SK-N-SH (cell line): ENCODE data around the gene MEG3. TPM values are rescaled to one million over a fixed set of nuclear protein-coding genes. Genes with fewer than 3 reads are reported as not detected.

ENCODE experiments used
- CTCF ChIA-PET: fragments of 300-600, 350-600 bp; formaldehyde crosslinking; extraction: SDS; loops from one replicate; lab custom pipeline; 2021; lab: Yijun Ruan, JAX
- POLR2A ChIA-PET: fragments of 350-600 bp; sonication (Branson Sonifier 250); formaldehyde crosslinking; extraction: SDS; loops from one replicate; lab custom pipeline; 2020; ENCODE audit warnings: antibody characterized with exemption, inconsistent platforms; lab: Yijun Ruan, JAX
- DNase-seq: peaks from one replicate; pipeline ENCODE4 v3.0.0; 2012
- H2AFZ ChIP-seq: fragments of 200-600 bp; sonication (generic); 2 replicates; pipeline ENCODE4 v1.8.1; 2016; ENCODE audit warnings: antibody characterized with exemption, mild to moderate bottlenecking, low read depth
- H3F3A ChIP-seq: fragments of 200-600 bp; sonication (generic); replicated peaks from 2 replicates; pipeline ENCODE3; 2016; ENCODE audit warnings: antibody characterized with exemption, mild to moderate bottlenecking; ENCODE audit not compliant: insufficient read depth
- H3K27ac ChIP-seq, 2 experiments: fragments of 200-500 bp in 1 of 2; fragments of 200-600 bp in 1 of 2; sonication (Bioruptor generic) in 1 of 2; sonication (generic), shearing (Covaris generic) in 1 of 2; 2 replicates each; pipeline versions ENCODE4 v1.5.1 to v1.6.1; 2014 to 2016; ENCODE audit warnings: low read depth in 2 of 2, inconsistent platforms in 1 of 2, low read length in 1 of 2, mild to moderate bottlenecking in 1 of 2, mixed read lengths in 1 of 2
- H3K27me3 ChIP-seq: fragments of 200-600 bp; sonication (generic), shearing (Covaris generic); 2 replicates; pipeline ENCODE4 v1.6.1; 2016; ENCODE audit warnings: mixed run types; ENCODE audit not compliant: insufficient read depth
- H3K36me3 ChIP-seq, 2 experiments: fragments of 200-500 bp in 1 of 2; fragments of 200-600 bp in 1 of 2; sonication (Bioruptor generic) in 1 of 2; sonication (generic) in 1 of 2; replicated peaks in 1 of 2; 2 replicates each; pipeline versions ENCODE3 to v1.5.1; 2014 to 2016; ENCODE audit warnings: low read length in 1 of 2, mild to moderate bottlenecking in 1 of 2; ENCODE audit not compliant: insufficient read depth in 2 of 2, control insufficient read depth in 1 of 2
- H3K4me1 ChIP-seq, 2 experiments: fragments of 200-500 bp in 1 of 2; fragments of 200-600 bp in 1 of 2; sonication (Bioruptor generic) in 1 of 2; sonication (generic), shearing (Covaris generic) in 1 of 2; 2 replicates each; pipeline versions ENCODE4 v1.5.1 to v1.6.1; 2014 to 2016; ENCODE audit warnings: low read depth in 1 of 2, low read length in 1 of 2, mixed run types in 1 of 2; ENCODE audit not compliant: insufficient read depth in 2 of 2, control insufficient read depth in 1 of 2
- H3K4me2 ChIP-seq: fragments of 200-600 bp; sonication (generic), shearing (Covaris generic); 2 replicates; pipeline ENCODE4 v1.6.1; 2017; ENCODE audit warnings: mixed run types
- H3K4me3 ChIP-seq, 2 experiments: fragments of 200-500 bp in 1 of 2; fragments of 200-600 bp in 1 of 2; sonication (Bioruptor generic) in 1 of 2; sonication (generic), shearing (Covaris generic) in 1 of 2; 2 replicates each; pipeline versions ENCODE4 v1.5.1 to v1.8.1; 2014 to 2016; ENCODE audit warnings: low read depth in 2 of 2, inconsistent platforms in 1 of 2, low read length in 1 of 2, mild to moderate bottlenecking in 1 of 2, mixed read lengths in 1 of 2, moderate library complexity in 1 of 2
- H3K79me2 ChIP-seq: fragments of 200-600 bp; sonication (generic); 2 replicates; pipeline ENCODE4 v1.8.1; 2017; ENCODE audit warnings: mild to moderate bottlenecking; ENCODE audit not compliant: insufficient read depth
- H3K9ac ChIP-seq: fragments of 200-600 bp; sonication (generic); 2 replicates; pipeline ENCODE4 v1.6.1; 2017; ENCODE audit warnings: mixed run types
- H3K9me2 ChIP-seq: fragments of 200-600 bp; sonication (generic); 2 replicates; pipeline ENCODE4 v1.6.1; 2017; ENCODE audit warnings: mixed run types
- H3K9me3 ChIP-seq: fragments of 200-600 bp; sonication (generic); 2 replicates; pipeline ENCODE4 v1.6.1; 2017; ENCODE audit warnings: mixed run types, mild to moderate bottlenecking, moderate library complexity
- H4K20me1 ChIP-seq: fragments of 200-600 bp; sonication (generic); 2 replicates; pipeline ENCODE4 v1.6.1; 2017; ENCODE audit warnings: mild to moderate bottlenecking, mixed run types; ENCODE audit not compliant: insufficient read depth
- CTCF ChIP-seq: fragments of 200-600 bp; sonication (generic); IDR thresholded peaks from 2 replicates; pipeline ENCODE4 v1.6.1; 2017; ENCODE audit warnings: antibody characterized with exemption, mild to moderate bottlenecking, moderate library complexity
- FOXM1 ChIP-seq: IDR thresholded peaks from 2 replicates; pipeline ENCODE4 v1.4.0; 2012; ENCODE audit warnings: low read depth, mild to moderate bottlenecking
- GATA2 ChIP-seq: sonication (generic); formaldehyde crosslinking; IDR thresholded peaks from 2 replicates; pipeline ENCODE4 v1.5.0; 2020; ENCODE audit warnings: mild to moderate bottlenecking, missing genetic modification reagents
- RAD21 ChIP-seq: IDR thresholded peaks from 2 replicates; pipeline ENCODE4 v1.6.1; 2012; ENCODE audit warnings: mild to moderate bottlenecking, low read length
- REST ChIP-seq: IDR thresholded peaks from 2 replicates; pipeline ENCODE4 v1.6.1; 2012; ENCODE audit warnings: mild to moderate bottlenecking, low read depth, low read length, moderate library complexity
- RXRA ChIP-seq: IDR thresholded peaks from 2 replicates; pipeline ENCODE4 v1.4.0; 2012; ENCODE audit warnings: low read depth, mild to moderate bottlenecking, borderline replicate concordance
- TAF1 ChIP-seq: IDR thresholded peaks from 2 replicates; pipeline ENCODE4 v1.6.1; 2012; ENCODE audit warnings: low read depth, mild to moderate bottlenecking, low read length, moderate library complexity, borderline replicate concordance
- YY1 ChIP-seq: IDR thresholded peaks from 2 replicates; pipeline ENCODE4 v1.4.0; 2012; ENCODE audit warnings: low read depth, mild to moderate bottlenecking
- WGBS: methylation state at CpG from one replicate; pipeline ENCODE4 v1.1.6; 2017; ENCODE audit warnings: low lambda C conversion rate; 5-methylcytosine and 5-hydroxymethylcytosine counted together
- polyA plus RNA-seq, 3 experiments: library from polyadenylated mRNA; depleted of rRNA; stranded (reverse); fragments of >200 nt; gene quantifications; 2 replicates each; pipeline ENCODE4 v1.2.3, GENCODE V29; 2012

Gene MEG3
- polyA plus RNA-seq, 1 of the 3 experiments (the other 2 are of a cell fraction), result not detected

GRCh38 chr14:100838493-100839314 lies 12.8 kb downstream of the MEG3 start:
- Histone ChIP-seq H3K79me2 (no peaks in the 10 kb centered on the region), H3K9me2 (no peaks in the 10 kb centered on the region), H3K4me2 (no peak overlapping the region), H2AFZ (no peak overlapping the region), H3K36me3 (no peaks in the 10 kb centered on the region), H3K27ac (no peak overlapping the region), H3K4me3 (no peak overlapping the region), H3K4me1 (peaks cover 0 to 45% of the 10 kb centered on the region in 2 experiments; a peak in 1 of 4 replicates), H4K20me1 (no peaks in the 10 kb centered on the region), H3K27me3 (no peaks in the 10 kb centered on the region), H3K9ac (no peak overlapping the region), H3K9me3 (no peaks in the 10 kb centered on the region), H3F3A (no peaks in the 10 kb centered on the region)
- CTCF ChIA-PET, result interaction anchor here (0.8 kb wide), 1 partner anchor 27 kb away, joined by 3 read pairs; no protein-coding TSS in a partner anchor
- POLR2A ChIA-PET, result no interaction called here
- TF ChIP-seq CTCF (no peak), TAF1 (no peak), RAD21 (no peak)
- 62% methylated on average over 8 of the region's 14 CpGs for WGBS
- no peak for DNase-seq

- H3K36me3 ChIP-seq, result no peaks in the 10 kb centered on the region
- WGBS, result 19% methylated on average over 4 of the region's 4 CpGs
- ChIA-PET POLR2A (no interaction called here), CTCF (no interaction called here)
- H3K27ac ChIP-seq, result peak overlapping the region in 1 of 2 experiments; percentile 19; a peak in 1 of 4 replicates
- no peak overlapping the region for H3K4me3 ChIP-seq
- no peaks in the 10 kb centered on the region for H3K9me3 ChIP-seq
- no peaks in the 10 kb centered on the region for H3F3A ChIP-seq
- no peak overlapping the region for H2AFZ ChIP-seq
- peaks cover 0 to 45% of the 10 kb centered on the region in 2 experiments; a peak in 1 of 4 replicates for H3K4me1 ChIP-seq
- H3K9me2 ChIP-seq, result no peaks in the 10 kb centered on the region
- H4K20me1 ChIP-seq, result no peaks in the 10 kb centered on the region
- no peaks in the 10 kb centered on the region for H3K27me3 ChIP-seq
- H3K9ac ChIP-seq, result no peak overlapping the region
- H3K4me2 ChIP-seq, result no peak overlapping the region
- H3K79me2 ChIP-seq, result no peaks in the 10 kb centered on the region
- no peak for DNase-seq
- TF ChIP-seq FOXM1 (no peak), YY1 (no peak)
Observed at GRCh38 chr14:100839315-100839585, 13.3 kb downstream of the MEG3 start.

- Histone ChIP-seq H3K4me1 (peaks cover 0 to 45% of the 10 kb centered on the region in 2 experiments; a peak in 1 of 4 replicates), H3F3A (no peaks in the 10 kb centered on the region), H3K9me2 (no peaks in the 10 kb centered on the region), H3K4me3 (no peak overlapping the region)
- WGBS, result 78% methylated on average over 9 of the region's 14 CpGs
- TF ChIP-seq REST, result no peak
- no peak for TF ChIP-seq RXRA
- TF ChIP-seq GATA2 (CRISPR knock-in tag), result no peak
- TF ChIP-seq, all 33 proteins: peak for 0
- Histone ChIP-seq H4K20me1 (no peaks in the 10 kb centered on the region), H3K9ac (no peak overlapping the region), H3K4me2 (no peak overlapping the region), H3K27me3 (no peaks in the 10 kb centered on the region), H3K27ac (peak overlapping the region in 1 of 2 experiments; percentile 50; a peak in 1 of 4 replicates), H3K36me3 (no peaks in the 10 kb centered on the region), H3K79me2 (no peaks in the 10 kb centered on the region), H2AFZ (no peak overlapping the region), H3K9me3 (no peaks in the 10 kb centered on the region)
- CTCF ChIA-PET, result no interaction called here
- POLR2A ChIA-PET, result interaction anchor here (0.7 kb wide), 1 partner anchor 11 kb away, joined by 4 read pairs; no protein-coding TSS in a partner anchor
- DNase-seq, result peak; percentile 59
Observed at GRCh38 chr14:100839681-100840111, 13.8 kb downstream of the MEG3 start.
